Hepatocyte (in vitro differentiated cells): ENCODE data around the gene ALDH1B1.

ENCODE experiments used
- CTCF ChIP-seq: fragments of 200-600 bp; sonication (generic); IDR thresholded peaks from 2 replicates; pipeline ENCODE4 v1.5.1; 2016; ENCODE audit warnings: antibody characterized with exemption, mild to moderate bottlenecking; ENCODE audit not compliant: poor library complexity
- EZH2 ChIP-seq: fragments of 200-600 bp; sonication (generic); IDR thresholded peaks from 2 replicates; pipeline ENCODE4 v1.6.1; 2016; ENCODE audit warnings: antibody characterized with exemption, mild to moderate bottlenecking, borderline replicate concordance

GRCh38 chr9:38373679-38374078, 18.8 kb upstream of the ALDH1B1 start:
- TF ChIP-seq CTCF (no peak), EZH2 (no peak)
